ENCODE measurements around the gene ATP11C.

The ATP11C gene

GRCh38 chrX:139804482-139804881 is 128.4 kb downstream of the ATP11C start:
- DNase-seq (ENCODE audit: low spot score) = no peak

GRCh38 chrX:139803224-139803623 is 129.6 kb downstream of the ATP11C start:
- DNase-seq (ENCODE audit: low spot score) = no peak

GRCh38 chrX:139802048-139802447 is 130.8 kb downstream of the ATP11C start:
- no peak for DNase-seq (ENCODE audit: low spot score)

GRCh38 chrX:139801397-139801813 is 131.4 kb downstream of the ATP11C start:
- no peak for DNase-seq (ENCODE audit: low spot score)

- DNase-seq (ENCODE audit: low spot score) = no peak
These were observed 134.2 kb downstream of the ATP11C start for GRCh38 chrX:139798701-139799100.

GRCh38 chrX:139795196-139795595 is 137.7 kb downstream of the ATP11C start:
- DNase-seq (ENCODE audit: low spot score) = no peak

GRCh38 chrX:139787601-139788000 is 145.3 kb downstream of the ATP11C start:
- DNase-seq (ENCODE audit: low spot score) = no peak

- no peak for DNase-seq (ENCODE audit: low spot score)
These were observed 148.0 kb downstream of the ATP11C start for GRCh38 chrX:139784807-139785206.

- DNase-seq (ENCODE audit: low spot score) = no peak
These were observed 148.9 kb downstream of the ATP11C start for GRCh38 chrX:139783959-139784358.

- no peak for DNase-seq (ENCODE audit: low spot score)
These were observed 149.8 kb downstream of the ATP11C start for GRCh38 chrX:139783030-139783429.

GRCh38 chrX:139776599-139776998 is 156.3 kb downstream of the ATP11C start:
- DNase-seq (ENCODE audit: low spot score) = no peak

- no peak for DNase-seq (ENCODE audit: low spot score)
These were observed 162.5 kb downstream of the ATP11C start for GRCh38 chrX:139770366-139770765.

GRCh38 chrX:139766545-139766983 is 166.3 kb downstream of the ATP11C start:
- DNase-seq (ENCODE audit: low spot score) = no peak

- no peak for DNase-seq (ENCODE audit: low spot score)
These were observed 170.3 kb downstream of the ATP11C start for GRCh38 chrX:139762400-139763183.

- DNase-seq (ENCODE audit: low spot score) = no peak
These were observed 173.2 kb downstream of the ATP11C start for GRCh38 chrX:139759637-139760036.

- no peak for DNase-seq (ENCODE audit: low spot score)
These were observed 174.0 kb downstream of the ATP11C start for GRCh38 chrX:139758809-139759208.

GRCh38 chrX:139758250-139758649 is 174.6 kb downstream of the ATP11C start:
- DNase-seq (ENCODE audit: low spot score) = no peak

- no peak for DNase-seq (ENCODE audit: low spot score)
These were observed 181.8 kb downstream of the ATP11C start for GRCh38 chrX:139751053-139751452.

GRCh38 chrX:139750390-139750789 is 182.5 kb downstream of the ATP11C start:
- no peak for DNase-seq (ENCODE audit: low spot score)

- no peak for DNase-seq (ENCODE audit: low spot score)
These were observed 193.7 kb downstream of the ATP11C start for GRCh38 chrX:139739138-139739537.

GRCh38 chrX:139738581-139738980 is 194.3 kb downstream of the ATP11C start:
- no peak for DNase-seq (ENCODE audit: low spot score)

GRCh38 chrX:139736151-139736550 is 196.7 kb downstream of the ATP11C start:
- DNase-seq (ENCODE audit: low spot score) = no peak

GRCh38 chrX:139734996-139735395 is 197.9 kb downstream of the ATP11C start:
- DNase-seq (ENCODE audit: low spot score) = no peak

GRCh38 chrX:139725720-139726119 is 207.1 kb downstream of the ATP11C start:
- no peak for DNase-seq (ENCODE audit: low spot score)

Measured in putamen (tissue), 1 donor.